GM23338 (cell line): Measurements from ENCODE around the gene GTF3C2. TPM values are rescaled to one million over a fixed set of nuclear protein-coding genes. Genes with fewer than 3 reads are reported as not detected.
A peak's percentile ranks its signal among the peaks of the same experiment; 100 is the strongest.
"Not testable (repeated sequence)": the region's sequence is repeated elsewhere in the genome, so short reads cannot be mapped to it uniquely, and the experiment has no call there.

Experiments used
- ATAC-seq: fragments of 200-7000 bp; cut with Tn5 transposase; 3 replicates; pipeline ENCODE4 v1.9.1; 2020
- DNase-seq: peaks from one replicate; pipeline ENCODE4 v3.0.0-alpha.2; 2015; ENCODE audit warnings: low spot score
- H2AFZ ChIP-seq: fragments of 200-600 bp; sonication (generic); 2 replicates; pipeline ENCODE4 v1.8.0; 2016; ENCODE audit warnings: antibody characterized with exemption, mild to moderate bottlenecking, moderate library complexity
- H3F3A ChIP-seq: fragments of 200-600 bp; sonication (generic); replicated peaks from 2 replicates; pipeline ENCODE4 v1.8.0; 2017; ENCODE audit warnings: antibody characterized with exemption, mixed run types, low read depth
- H3K27ac ChIP-seq: fragments of 200-600 bp; sonication (generic); 2 replicates; pipeline ENCODE4 v1.6.1; 2016; ENCODE audit warnings: low read depth
- H3K27me3 ChIP-seq: fragments of 200-600 bp; sonication (generic); 2 replicates; pipeline ENCODE4 v1.8.0; 2016; ENCODE audit warnings: mild to moderate bottlenecking, mixed run types, moderate library complexity; ENCODE audit not compliant: insufficient read depth
- H3K36me3 ChIP-seq: fragments of 200-600 bp; sonication (generic); 2 replicates; pipeline ENCODE4 v1.8.0; 2016; ENCODE audit warnings: mild to moderate bottlenecking; ENCODE audit not compliant: insufficient read depth
- H3K4me1 ChIP-seq: fragments of 200-600 bp; sonication (generic); 2 replicates; pipeline ENCODE4 v1.8.0; 2016; ENCODE audit warnings: mild to moderate bottlenecking, moderate library complexity; ENCODE audit not compliant: insufficient read depth
- H3K4me2 ChIP-seq: fragments of 200-600 bp; sonication (generic); 2 replicates; pipeline ENCODE4 v1.7.1; 2017; ENCODE audit warnings: mixed run types
- H3K4me3 ChIP-seq: fragments of 200-600 bp; sonication (generic); 2 replicates; pipeline ENCODE4 v1.6.1; 2016; ENCODE audit warnings: mixed run types
- H3K79me2 ChIP-seq: fragments of 200-600 bp; sonication (generic); replicated peaks from 2 replicates; pipeline ENCODE4 v1.8.0; 2017; ENCODE audit warnings: mild to moderate bottlenecking; ENCODE audit not compliant: insufficient read depth
- H3K9me2 ChIP-seq: fragments of 200-600 bp; sonication (generic); 2 replicates; pipeline ENCODE4 v1.8.0; 2017; ENCODE audit not compliant: insufficient read depth
- H4K20me1 ChIP-seq: fragments of 200-600 bp; sonication (generic); replicated peaks from 2 replicates; pipeline ENCODE4 v1.8.0; 2017; ENCODE audit warnings: mild to moderate bottlenecking; ENCODE audit not compliant: insufficient read depth
- H3K27ac Mint-ChIP-seq: 2 replicates; pipeline ENCODE4 v1.8.0; 2020; ENCODE audit warnings: inconsistent platforms, mild to moderate bottlenecking, moderate library complexity, mixed read lengths
- H3K27me3 Mint-ChIP-seq: 3 replicates; pipeline ENCODE4 v1.8.0; 2022; ENCODE audit warnings: low read depth, mild to moderate bottlenecking, moderate library complexity, mixed read lengths, inconsistent platforms; ENCODE audit not compliant: insufficient read depth, poor library complexity
- H3K36me3 Mint-ChIP-seq: 3 replicates; pipeline ENCODE4 v1.8.0; 2021; ENCODE audit warnings: low read depth, mild to moderate bottlenecking, inconsistent platforms, moderate library complexity, mixed read lengths
- H3K4me1 Mint-ChIP-seq: 3 replicates; pipeline ENCODE4 v1.8.0; 2020; ENCODE audit warnings: mild to moderate bottlenecking, inconsistent platforms, mixed read lengths
- H3K4me3 Mint-ChIP-seq: 3 replicates; pipeline ENCODE4 v1.8.0; 2021; ENCODE audit warnings: moderate library complexity, mild to moderate bottlenecking, inconsistent platforms, mixed read lengths
- H3K9me3 Mint-ChIP-seq: 3 replicates; pipeline ENCODE4 v1.8.0; 2020; ENCODE audit warnings: moderate library complexity, mild to moderate bottlenecking, inconsistent platforms, mixed read lengths
- CREB1 ChIP-seq: fragments of 250-450 bp; sonication (Bioruptor Pico); IDR thresholded peaks from 2 replicates; pipeline ENCODE4 v1.5.0; 2020; ENCODE audit warnings: low read depth, mild to moderate bottlenecking, moderate library complexity
- CTCF ChIP-seq, 2 experiments: fragments of 200-600 bp in 1 of 2; sonication (generic) in 1 of 2; conservative IDR thresholded peaks; 2 replicates each; pipeline versions ENCODE4 v1.5.1 to v1.6.1; 2016 to 2017; ENCODE audit warnings: antibody characterized with exemption in 2 of 2, low read depth in 2 of 2, mild to moderate bottlenecking in 2 of 2, moderate library complexity in 1 of 2
- ETS1 ChIP-seq: IDR thresholded peaks from 2 replicates; pipeline ENCODE4 v1.6.1; 2016; ENCODE audit warnings: antibody characterized with exemption
- EZH2phosphoT487 ChIP-seq: fragments of 200-600 bp; sonication (generic); IDR thresholded peaks from one replicate; pipeline ENCODE4 v1.8.1; 2018; ENCODE audit warnings: antibody characterized with exemption; ENCODE audit not compliant: unreplicated experiment
- NANOG ChIP-seq: IDR thresholded peaks from 2 replicates; pipeline ENCODE4 v1.6.1; 2016; ENCODE audit warnings: antibody characterized with exemption, borderline replicate concordance
- POLR2AphosphoS5 ChIP-seq: IDR thresholded peaks from 2 replicates; pipeline ENCODE4 v1.6.1; 2016; ENCODE audit warnings: antibody characterized with exemption, low read depth
- STAT1 ChIP-seq: IDR thresholded peaks from one replicate; pipeline ENCODE4 v1.6.1; 2016; ENCODE audit warnings: antibody characterized with exemption; ENCODE audit not compliant: unreplicated experiment
- ZNF114 ChIP-seq: fragments of 250-450 bp; sonication (Bioruptor Pico); IDR thresholded peaks from 2 replicates; pipeline ENCODE4 v1.5.0; 2020; ENCODE audit warnings: mild to moderate bottlenecking, moderate library complexity
- ZNF462 ChIP-seq: fragments of 250-450 bp; sonication (Bioruptor Pico); IDR thresholded peaks from 2 replicates; pipeline ENCODE4 v1.5.0; 2020; ENCODE audit warnings: mild to moderate bottlenecking, moderate library complexity
- polyA plus RNA-seq: library from polyadenylated mRNA; unstranded; fragments of >200 nt; fragmentation: Nextera tagmentation; extraction: Ambion mirVana; gene quantifications from 2 replicates; pipeline ENCODE4 v1.2.1, GENCODE V29; 2016
- total RNA-seq: library from RNA; depleted of rRNA; stranded (reverse); fragments of >200 nt; shearing (Covaris generic); gene quantifications from 2 replicates; pipeline ENCODE4 v1.2.3, GENCODE V29; 2014

The GTF3C2 gene
- total and polyA plus RNA-seq, 2 experiments from 2014 or later = 69.1 to 118 TPM

GRCh38 chr2:27320958-27321543 lies 35.5 kb downstream of the GTF3C2 start:
- no peak overlapping the region for H2AFZ ChIP-seq
- Mint-ChIP-seq H3K4me1 (peaks cover 17% of the 10 kb centered on the region), H3K27me3 (peaks cover 4% of the 10 kb centered on the region), H3K36me3 (peaks cover 7% of the 10 kb centered on the region; the same call in 2 of the 3 replicates), H3K4me3 (peak overlapping the region; percentile 98), H3K27ac (peak overlapping the region; percentile 2; the same call in 1 of the 2 replicates), H3K9me3 (no peaks in the 10 kb centered on the region)
- no peak for TF ChIP-seq ZNF114 (CRISPR knock-in tag)
- no peak for TF ChIP-seq ETS1
- TF ChIP-seq EZH2phosphoT487 = no peak
- TF ChIP-seq STAT1 = no peak
- no peak for TF ChIP-seq CREB1 (CRISPR knock-in tag)
- no peak for TF ChIP-seq POLR2AphosphoS5
- TF ChIP-seq CTCF (conservative IDR thresholded peaks at IDR 0.05; ENCODE audit: low read depth in 2 of 2) = peak; percentile 41 to 52
- no peak for TF ChIP-seq NANOG
- no peak for TF ChIP-seq ZNF462
- peaks cover 5% of the 10 kb centered on the region for H3K79me2 ChIP-seq
- peaks cover 17% of the 10 kb centered on the region; the same call in 1 of the 2 replicates for H3F3A ChIP-seq
- 0 out of 2 replicates have a peak, but pooled peaks cover under 1% of the 10 kb centered on the region for H3K36me3 ChIP-seq
- H3K4me1 ChIP-seq = peaks cover 19% of the 10 kb centered on the region
- peak overlapping the region; percentile 20; the same call in 1 of the 2 replicates for H3K27ac ChIP-seq
- H4K20me1 ChIP-seq = no peaks in the 10 kb centered on the region
- no peaks in the 10 kb centered on the region for H3K27me3 ChIP-seq
- H3K4me2 ChIP-seq = no peak overlapping the region
- DNase-seq (peak; percentile 78), ATAC-seq (peak; percentile 44)
- no peak overlapping the region for H3K4me3 ChIP-seq
- no peaks in the 10 kb centered on the region for H3K9me2 ChIP-seq

- not testable (repeated sequence) for H3K79me2 ChIP-seq, H3K36me3 Mint-ChIP-seq, H3K36me3 ChIP-seq, H3K9me3 Mint-ChIP-seq, H3K27me3 ChIP-seq, H3K9me2 ChIP-seq, DNase-seq, H3K4me3 ChIP-seq, H3K27ac Mint-ChIP-seq, H4K20me1 ChIP-seq, ATAC-seq, H3K4me2 ChIP-seq, H3K27me3 Mint-ChIP-seq, H3K4me3 Mint-ChIP-seq, H2AFZ ChIP-seq, H3K27ac ChIP-seq
- Histone ChIP-seq H3K4me1 (peaks cover 26% of the 10 kb centered on the region), H3F3A (0 out of 2 replicates have a peak, but pooled peaks cover 10% of the 10 kb centered on the region)
- H3K4me1 Mint-ChIP-seq = peaks cover 25% of the 10 kb centered on the region
These were observed 36.7 kb downstream of the GTF3C2 start for GRCh38 chr2:27319839-27320238.
